Astrocyte of the spinal cord (primary cell): ENCODE measurements around the gene NR0B1.

ENCODE experiments used
- DNase-seq: peaks from one replicate; pipeline ENCODE4 v3.0.0; 2011; ENCODE audit warnings: low read depth, low spot score
- H3K4me3 ChIP-seq: 2 replicates; pipeline ENCODE4 v1.5.1; 2011; ENCODE audit warnings: low read depth, mild to moderate bottlenecking, low read length, moderate library complexity
- in situ Hi-C: cut with HindIII; loops from 2 replicates; pipeline ENCODE4 v1.10.0; 2017; ENCODE audit warnings: low sequenced_read_pairs
- TF ChIP-seq, protein P1 (sequence below): IDR thresholded peaks from 2 replicates; pipeline ENCODE4 v1.5.1; 2012; ENCODE audit warnings: low read depth, mild to moderate bottlenecking, low read length, inconsistent platforms

Gene NR0B1

GRCh38 chrX:30278365-30278764 lies 30.8 kb downstream of the NR0B1 start:
- H3K4me3 ChIP-seq, result no peak overlapping the region
- in situ Hi-C loops, result no loop called here
- peak; percentile 22 for DNase-seq
- TF ChIP-seq, protein P1, sequence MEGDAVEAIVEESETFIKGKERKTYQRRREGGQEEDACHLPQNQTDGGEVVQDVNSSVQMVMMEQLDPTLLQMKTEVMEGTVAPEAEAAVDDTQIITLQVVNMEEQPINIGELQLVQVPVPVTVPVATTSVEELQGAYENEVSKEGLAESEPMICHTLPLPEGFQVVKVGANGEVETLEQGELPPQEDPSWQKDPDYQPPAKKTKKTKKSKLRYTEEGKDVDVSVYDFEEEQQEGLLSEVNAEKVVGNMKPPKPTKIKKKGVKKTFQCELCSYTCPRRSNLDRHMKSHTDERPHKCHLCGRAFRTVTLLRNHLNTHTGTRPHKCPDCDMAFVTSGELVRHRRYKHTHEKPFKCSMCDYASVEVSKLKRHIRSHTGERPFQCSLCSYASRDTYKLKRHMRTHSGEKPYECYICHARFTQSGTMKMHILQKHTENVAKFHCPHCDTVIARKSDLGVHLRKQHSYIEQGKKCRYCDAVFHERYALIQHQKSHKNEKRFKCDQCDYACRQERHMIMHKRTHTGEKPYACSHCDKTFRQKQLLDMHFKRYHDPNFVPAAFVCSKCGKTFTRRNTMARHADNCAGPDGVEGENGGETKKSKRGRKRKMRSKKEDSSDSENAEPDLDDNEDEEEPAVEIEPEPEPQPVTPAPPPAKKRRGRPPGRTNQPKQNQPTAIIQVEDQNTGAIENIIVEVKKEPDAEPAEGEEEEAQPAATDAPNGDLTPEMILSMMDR, result no peak

- H3K4me3 ChIP-seq, result no peak overlapping the region
- in situ Hi-C loops, result no loop called here
- TF ChIP-seq, protein P1, result peak; percentile 12
- peak; percentile 13 for DNase-seq
These were observed 33.7 kb downstream of the NR0B1 start for GRCh38 chrX:30275498-30275897.

DNA sequence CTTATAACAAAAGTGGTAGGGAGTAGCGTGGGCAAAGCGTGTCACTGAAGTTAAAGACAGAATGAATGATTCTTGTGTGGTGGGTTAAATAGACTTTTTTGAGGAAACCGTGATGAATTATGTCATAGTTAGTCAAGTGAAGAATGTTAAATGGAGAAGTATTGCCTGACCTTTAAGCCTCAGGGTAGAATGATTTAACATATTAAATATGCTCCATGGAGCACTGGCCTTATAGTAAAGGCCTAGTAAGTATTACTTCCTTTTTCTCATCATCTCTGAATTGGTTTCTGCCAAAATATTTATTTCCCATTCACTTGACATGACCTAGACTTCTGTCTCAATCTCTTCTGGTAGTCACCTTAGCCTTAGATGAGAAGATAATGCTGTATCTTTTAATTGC lies 38.6 kb downstream of the NR0B1 start:
- H3K4me3 ChIP-seq, result no peak overlapping the region
- in situ Hi-C loops, result no loop called here
- DNase-seq, result no peak
- TF ChIP-seq, protein P1, result no peak

- in situ Hi-C loops, result no loop called here
- TF ChIP-seq, protein P1, result no peak
These were observed 46.4 kb downstream of the NR0B1 start for GRCh38 chrX:30262763-30263162.

DNA sequence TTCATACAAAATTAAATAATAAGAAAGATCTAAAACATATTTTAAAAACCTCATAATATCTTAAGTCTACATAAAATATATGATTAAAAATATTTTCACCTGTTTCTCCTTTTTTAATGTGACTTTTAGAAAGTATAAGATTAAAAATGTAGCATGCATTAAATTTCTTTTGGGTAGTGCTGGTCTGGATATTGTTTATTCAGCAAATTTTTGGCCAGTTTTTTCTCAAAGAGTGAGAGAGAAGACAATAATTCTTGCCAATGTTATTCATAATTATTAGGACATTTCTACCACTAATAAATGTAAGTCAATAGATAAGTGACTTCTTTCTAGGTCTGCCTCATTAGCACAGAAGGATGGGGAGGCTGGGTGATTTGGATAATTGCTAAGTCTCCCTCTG lies 48.2 kb downstream of the NR0B1 start:
- TF ChIP-seq, protein P1, result no peak
- H3K4me3 ChIP-seq, result no peak overlapping the region
- no peak for DNase-seq
- in situ Hi-C loops, result no loop called here

More at GRCh38 chrX:30262763-30263162, 46.4 kb downstream of the NR0B1 start:
- no peak for DNase-seq
- no peak overlapping the region for H3K4me3 ChIP-seq

DNA sequence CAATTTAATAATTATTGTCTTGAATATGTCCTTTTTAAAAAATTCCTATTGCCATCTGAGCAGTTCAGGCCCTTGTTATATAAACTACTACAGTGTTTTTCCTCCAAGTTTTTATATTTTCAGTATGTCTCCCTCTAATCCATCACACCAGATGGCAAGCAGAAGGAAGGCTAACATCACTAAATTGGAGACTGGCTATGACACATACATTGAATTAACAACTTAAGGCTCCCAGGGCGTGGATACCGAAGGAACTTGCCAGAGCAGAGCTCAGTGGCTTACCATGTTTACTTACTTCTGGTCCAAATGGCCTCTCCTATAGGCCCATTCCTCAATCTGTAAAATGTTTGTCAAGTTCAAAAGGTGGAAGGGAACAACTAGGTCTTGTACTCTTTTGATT lies 49.3 kb downstream of the NR0B1 start:
- in situ Hi-C loops, result no loop called here
- no peak for DNase-seq
- H3K4me3 ChIP-seq, result no peak overlapping the region
- TF ChIP-seq, protein P1, result no peak
